PFSK-1 (cell line): ENCODE data around the gene MAP3K9.

Source experiments
- FOXP2 ChIP-seq: optimal IDR thresholded peaks from 2 replicates; pipeline ENCODE3; 2011; ENCODE audit warnings: borderline replicate concordance, control low read depth, inconsistent platforms; ENCODE audit not compliant: insufficient read depth; ENCODE audit errors: extremely low read length, extremely low read depth
- POLR2AphosphoS5 ChIP-seq: IDR thresholded peaks from 2 replicates; pipeline ENCODE4 v1.6.1; 2012; ENCODE audit warnings: low read depth, mild to moderate bottlenecking, control low read depth, low read length, moderate library complexity
- REST ChIP-seq, 2 experiments: IDR thresholded peaks; 2 replicates each; pipeline versions ENCODE4 v1.6.1 to v1.8.0; 2011 to 2012; ENCODE audit warnings: low read depth in 2 of 2, low read length in 2 of 2, control low read depth in 1 of 2, inconsistent platforms in 1 of 2, mild to moderate bottlenecking in 1 of 2, moderate library complexity in 1 of 2; ENCODE audit not compliant: insufficient read depth in 1 of 2
- SIN3A ChIP-seq: IDR thresholded peaks from 2 replicates; pipeline ENCODE4 v1.6.1; 2012; ENCODE audit warnings: mild to moderate bottlenecking, low read length, moderate library complexity, borderline replicate concordance; ENCODE audit not compliant: insufficient read depth
- TAF1 ChIP-seq: IDR thresholded peaks from 2 replicates; pipeline ENCODE4 v1.6.1; 2012; ENCODE audit warnings: low read length, control low read depth, borderline replicate concordance; ENCODE audit not compliant: insufficient read depth

The MAP3K9 gene

GRCh38 chr14:70827752-70828151, 18.4 kb upstream of the MAP3K9 start:
- TF ChIP-seq POLR2AphosphoS5 (no peak), FOXP2 (no peak), SIN3A (no peak), REST (IDR thresholded peaks at IDR 0.05; ENCODE audit: insufficient read depth in 1 of 2, low read depth in 2 of 2, low read length in 2 of 2) (no peak), TAF1 (no peak)

- TF ChIP-seq POLR2AphosphoS5 (no peak), TAF1 (no peak), FOXP2 (no peak), SIN3A (no peak)
These were observed 18.0 kb upstream of the MAP3K9 start for GRCh38 chr14:70827347-70827746.

GRCh38 chr14:70823281-70823680, 14.0 kb upstream of the MAP3K9 start:
- TF ChIP-seq REST (IDR thresholded peaks at IDR 0.05; ENCODE audit: insufficient read depth in 1 of 2, low read depth in 2 of 2, low read length in 2 of 2) (no peak), POLR2AphosphoS5 (no peak), SIN3A (no peak), FOXP2 (no peak), TAF1 (no peak)

- TF ChIP-seq TAF1 (no peak), SIN3A (no peak), POLR2AphosphoS5 (no peak), FOXP2 (no peak), REST (IDR thresholded peaks at IDR 0.05; ENCODE audit: insufficient read depth in 1 of 2, low read depth in 2 of 2, low read length in 2 of 2) (no peak)
These were observed 13.3 kb upstream of the MAP3K9 start for GRCh38 chr14:70822530-70823185.

- TF ChIP-seq POLR2AphosphoS5 (no peak), SIN3A (no peak), TAF1 (no peak), FOXP2 (no peak), REST (IDR thresholded peaks at IDR 0.05; ENCODE audit: insufficient read depth in 1 of 2, low read depth in 2 of 2, low read length in 2 of 2) (no peak)
These were observed 12.5 kb upstream of the MAP3K9 start for GRCh38 chr14:70821584-70822529.
